T-helper 2 cell (primary cell): ENCODE results near the gene GAD1.

Experiments used
- DNase-seq, 5 experiments: peaks; one replicate each; pipeline versions ENCODE4 v3.0.0 to v3.0.0-alpha.2; 2012 to 2022

GAD1 gene

DNA sequence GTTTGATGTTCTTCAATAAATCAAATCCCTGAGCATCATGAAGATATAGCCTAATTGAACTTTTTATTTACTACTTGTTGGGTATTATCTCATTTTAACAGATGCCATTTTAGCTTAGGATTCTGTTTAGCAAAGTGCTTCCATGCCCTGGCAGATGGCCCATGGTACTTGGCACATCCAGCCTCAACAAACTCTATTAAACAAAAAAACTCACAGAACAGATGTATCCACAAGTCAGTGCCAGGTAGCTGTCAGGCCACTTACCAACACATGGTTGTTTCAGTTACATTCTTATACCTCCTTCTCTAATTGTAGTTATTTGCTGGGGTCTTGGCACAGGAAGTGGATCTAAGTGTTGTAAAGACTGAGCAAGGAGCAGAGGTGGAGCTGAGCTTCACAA, 29.6 kb downstream of the GAD1 start:
- no peak for DNase-seq

- DNase-seq, result no peak
Observed at GRCh38 chr2:170847716-170848115, 31.0 kb downstream of the GAD1 start.

DNA sequence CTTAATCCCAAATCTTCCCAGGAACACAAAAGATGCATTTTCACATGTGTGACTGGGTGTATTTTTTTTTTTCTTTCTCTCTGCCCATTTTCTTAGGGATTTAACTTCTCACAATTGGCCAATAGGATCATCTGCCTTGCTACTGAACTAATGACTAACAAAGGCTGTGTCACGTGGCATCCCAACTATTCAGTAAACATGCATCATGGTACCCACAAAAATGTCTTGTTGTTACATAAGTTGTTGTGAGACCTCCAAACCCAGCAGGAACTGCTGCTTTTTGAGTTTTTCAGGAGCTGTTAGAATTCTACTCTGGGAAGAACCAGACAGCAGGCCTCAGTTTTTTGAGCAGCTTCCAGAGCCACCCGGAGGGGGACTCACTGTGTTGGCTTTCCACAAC, 31.9 kb downstream of the GAD1 start:
- no peak for DNase-seq

DNA sequence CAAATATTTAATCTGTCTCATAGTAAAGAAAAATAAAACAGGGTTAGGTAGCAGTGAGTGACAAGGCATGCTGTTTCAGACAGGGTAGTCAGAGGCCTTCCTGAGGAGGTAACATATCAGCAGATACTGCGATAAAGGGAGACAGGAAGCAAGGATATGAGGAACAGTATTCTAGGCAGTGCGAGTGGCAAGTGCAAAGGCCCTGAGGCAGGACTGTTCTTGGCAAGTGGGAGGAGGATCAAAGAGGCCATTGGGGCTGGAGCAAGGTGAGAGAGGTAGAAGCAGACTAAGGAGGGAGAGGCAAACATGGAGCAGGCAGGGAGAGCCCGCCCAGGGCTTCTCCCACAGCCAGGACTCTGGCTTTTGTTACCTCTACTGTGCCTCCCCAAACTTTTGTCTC, 33.6 kb downstream of the GAD1 start:
- DNase-seq, result no peak

DNA sequence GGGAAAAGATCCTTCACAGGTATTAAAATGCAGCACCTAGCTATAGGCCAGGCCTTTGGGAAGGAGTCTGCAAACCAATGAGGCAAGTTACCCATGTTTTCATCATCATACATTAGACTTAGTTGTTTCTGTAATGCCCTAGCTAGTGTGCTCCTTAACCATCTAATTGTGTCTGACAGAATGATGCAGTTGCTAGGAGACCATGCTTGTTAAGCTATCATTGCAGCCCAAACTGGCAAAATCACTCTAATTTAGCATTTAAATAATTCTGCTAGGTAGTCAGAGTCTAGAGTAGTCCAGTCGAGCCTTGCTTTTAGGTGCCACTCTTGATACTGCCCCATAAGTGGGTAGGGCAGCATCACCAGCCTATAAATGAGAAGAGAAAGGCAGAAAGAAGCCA, 34.9 kb downstream of the GAD1 start:
- no peak for DNase-seq

DNA sequence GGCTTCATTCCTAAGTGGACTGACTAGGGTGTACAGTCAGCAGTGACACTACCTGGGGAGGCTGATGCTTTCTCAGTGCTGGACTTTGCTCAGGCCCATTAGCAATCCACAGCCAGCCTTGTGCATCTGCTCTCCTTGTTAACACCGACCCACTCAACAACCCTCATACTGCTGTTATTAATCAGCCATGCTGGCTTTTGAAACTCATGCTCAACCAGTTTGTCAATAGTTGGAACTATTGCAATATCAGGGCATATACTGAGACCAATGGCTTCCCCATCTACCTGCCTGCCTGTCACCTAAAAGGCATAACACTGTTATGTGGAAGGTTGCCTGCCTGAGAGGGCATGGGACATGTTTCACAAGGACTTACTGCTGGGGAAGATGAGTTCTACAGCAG, 39.4 kb downstream of the GAD1 start:
- DNase-seq, result no peak

GRCh38 chr2:170862286-170862902, 45.7 kb downstream of the GAD1 start:
- DNase-seq, result no peak

DNA sequence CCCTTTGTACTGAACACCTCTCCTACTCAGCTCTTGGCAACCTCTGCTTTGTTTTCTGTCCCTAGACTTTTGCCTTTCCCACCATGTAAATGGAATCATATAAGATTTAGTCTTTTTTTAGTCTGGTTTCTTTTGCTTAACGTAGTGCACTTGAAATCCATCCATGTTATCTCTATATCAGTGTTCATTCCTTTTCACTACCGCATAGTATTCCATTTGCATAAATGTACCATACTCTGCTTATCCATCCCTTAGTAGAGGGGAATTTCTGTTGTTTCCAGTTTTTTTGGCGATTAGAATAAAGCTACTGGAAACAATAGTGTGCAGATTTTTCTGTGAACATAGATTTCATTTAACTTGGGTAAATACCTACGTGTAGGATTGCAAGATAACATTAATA, 46.4 kb downstream of the GAD1 start:
- no peak for DNase-seq

DNA sequence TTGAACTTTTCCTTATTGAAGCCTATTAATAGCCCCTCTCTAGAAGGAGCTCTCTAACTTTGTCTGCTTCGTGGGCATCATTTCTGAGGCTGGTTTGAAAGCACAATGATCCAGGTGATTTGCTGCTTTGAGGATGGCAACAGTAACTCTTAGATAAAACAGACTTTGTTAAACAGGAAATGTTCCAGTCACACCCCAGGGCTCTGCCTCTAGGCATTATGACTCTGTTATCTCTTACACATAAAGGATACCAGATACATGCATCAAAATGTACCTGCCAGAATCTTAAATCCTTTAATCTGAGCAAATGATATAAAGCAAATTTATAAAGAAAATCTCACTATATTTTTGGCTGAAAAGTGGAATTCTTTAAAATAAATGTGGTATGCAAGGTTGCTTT, 52.3 kb downstream of the GAD1 start:
- DNase-seq, result no peak

- DNase-seq, result no peak
Observed at GRCh38 chr2:170869461-170869860, 52.8 kb downstream of the GAD1 start.

DNA sequence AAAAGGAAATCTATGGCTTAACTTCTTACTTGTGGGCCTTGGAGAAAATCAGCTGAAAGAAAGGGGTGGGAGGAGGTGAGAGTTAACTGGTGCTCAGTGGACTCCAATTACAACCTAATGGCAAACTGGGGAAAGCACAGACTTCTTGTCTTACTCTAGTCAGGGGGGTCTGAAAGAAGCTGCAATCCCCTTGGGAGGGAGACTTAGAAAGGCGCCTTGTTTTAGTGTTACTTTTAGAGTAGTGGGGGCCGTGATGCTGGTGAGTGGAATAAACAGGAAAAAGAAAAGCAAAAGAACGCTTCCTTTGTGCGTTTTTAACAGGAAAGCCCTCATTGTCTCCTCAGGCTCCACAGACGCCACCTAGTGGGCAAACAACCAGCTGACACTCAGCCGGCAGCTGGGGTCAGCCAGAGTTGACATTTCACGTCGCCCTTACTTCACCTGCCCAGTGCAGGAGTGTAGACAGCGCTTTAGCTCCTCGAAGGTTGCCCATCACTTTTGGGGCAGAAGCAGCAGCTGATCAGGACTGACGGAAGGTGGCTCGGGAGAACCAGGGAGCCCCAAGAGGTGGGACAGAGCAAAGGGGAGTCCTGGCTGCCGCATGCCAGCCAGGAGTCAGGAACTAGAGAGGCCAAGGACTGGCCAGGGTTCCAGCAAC, 56.5 kb downstream of the GAD1 start:
- peak; percentile 29 to 77 (median 50) for DNase-seq

DNA sequence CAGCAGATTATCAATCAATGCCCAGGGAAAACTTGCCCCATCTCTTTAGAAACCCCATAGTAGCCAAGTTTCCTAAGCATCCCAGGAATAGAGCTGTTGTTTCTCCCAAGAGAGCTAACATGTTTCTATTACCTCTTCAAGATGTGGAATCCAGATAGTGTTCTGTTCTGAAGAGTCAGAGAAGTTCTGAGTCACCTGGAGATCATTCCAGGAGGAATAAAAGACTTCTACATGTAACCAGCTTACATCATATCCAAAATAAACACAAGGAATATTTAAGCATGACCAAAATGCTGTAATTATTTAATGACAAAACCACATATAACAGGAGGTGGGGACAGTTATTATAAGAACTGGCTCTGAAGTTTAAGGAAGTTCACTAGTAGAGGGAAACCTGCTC, 61.4 kb downstream of the GAD1 start:
- DNase-seq, result no peak

GRCh38 chr2:170878505-170878904, 61.8 kb downstream of the GAD1 start:
- peak in 1 of 5 experiments; percentile 30 for DNase-seq

DNA sequence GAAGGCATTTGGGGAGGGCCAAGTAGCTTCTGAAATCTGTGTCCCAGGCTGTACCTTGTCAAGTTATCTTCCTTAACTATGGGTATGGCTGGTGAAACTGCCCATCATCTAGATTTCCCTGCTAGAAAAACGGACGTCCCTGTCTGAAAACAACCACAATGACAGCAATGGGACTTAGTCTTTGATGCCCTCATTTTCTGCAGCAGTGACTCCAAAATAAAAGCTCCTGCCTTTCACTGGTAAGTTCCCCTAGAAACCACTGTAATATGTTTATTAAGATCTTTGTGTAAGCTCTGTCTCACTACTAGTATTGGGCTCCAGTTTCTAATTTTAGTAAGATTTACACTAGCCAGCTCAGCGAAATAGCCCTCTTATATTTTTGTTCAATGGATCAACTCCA, 65.2 kb downstream of the GAD1 start:
- DNase-seq, result no peak

GRCh38 chr2:170882758-170883157, 66.1 kb downstream of the GAD1 start:
- no peak for DNase-seq

DNA sequence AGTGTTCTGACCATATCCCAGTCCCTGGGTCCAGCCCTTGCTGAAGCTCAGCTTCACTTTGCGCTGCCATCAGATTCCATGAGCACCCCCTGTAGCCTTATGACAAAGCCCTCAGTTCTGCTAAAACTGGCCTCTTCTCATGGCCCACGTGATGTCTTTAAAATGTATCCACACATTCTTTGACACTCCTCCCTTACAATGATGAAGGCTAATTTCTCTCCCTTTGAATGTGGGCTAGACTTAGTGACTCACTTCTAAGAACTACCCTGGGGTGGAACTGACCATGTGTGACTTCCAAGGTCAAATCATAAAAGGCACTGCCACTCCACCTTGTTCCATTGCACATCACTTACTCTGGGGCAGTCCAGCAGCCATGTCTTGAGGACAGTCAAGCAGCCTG, 67.0 kb downstream of the GAD1 start:
- DNase-seq, result no peak

DNA sequence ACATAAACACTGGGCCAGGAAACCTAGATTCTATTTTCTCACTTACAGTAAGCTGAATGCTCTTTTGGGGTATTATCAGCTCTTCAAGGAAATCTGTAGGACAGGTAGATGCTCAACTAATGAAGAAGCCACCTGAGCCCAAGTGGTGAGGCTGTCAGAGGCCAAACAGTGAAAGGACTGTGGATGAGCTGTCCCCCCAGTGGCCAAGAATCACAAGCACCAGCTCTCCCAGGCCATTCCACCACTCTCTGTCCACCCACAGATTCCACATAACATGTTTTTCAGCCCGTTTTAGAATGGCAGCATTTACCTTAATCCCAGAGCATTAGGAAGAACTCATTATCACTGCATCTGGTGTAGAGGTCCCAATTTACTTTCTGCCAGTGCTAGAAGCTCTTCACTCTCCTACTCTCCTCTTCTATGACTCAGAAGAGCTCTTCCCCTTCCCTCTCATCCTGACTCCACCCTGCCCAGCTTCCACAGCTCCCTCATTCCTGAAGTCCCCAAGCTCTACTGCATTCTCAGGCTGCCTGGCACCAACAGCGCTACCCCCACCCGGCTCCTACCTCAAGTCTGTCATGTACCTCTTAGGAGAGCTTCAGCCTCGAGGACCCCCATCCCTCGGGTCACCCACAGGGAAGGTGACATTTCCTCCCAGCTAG, 68.6 kb downstream of the GAD1 start:
- DNase-seq, result no peak

DNA sequence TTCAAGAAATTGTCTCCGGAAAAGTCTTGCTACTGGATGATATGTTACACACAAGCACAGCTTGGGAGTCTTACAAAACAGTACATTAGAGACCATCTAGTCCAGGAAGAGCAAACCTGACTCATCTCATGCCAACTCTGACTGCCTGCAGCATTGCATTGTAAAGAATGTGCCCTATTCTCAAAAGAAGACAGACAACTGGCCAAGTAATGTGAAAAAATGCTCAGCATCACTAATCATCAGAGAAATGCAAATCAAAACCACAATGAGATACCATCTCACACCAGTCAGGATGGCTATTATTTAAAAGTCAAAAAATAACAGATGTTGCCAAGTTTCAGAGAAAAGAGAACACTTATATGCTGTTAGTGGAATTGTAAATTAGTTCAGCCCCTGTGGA, 69.7 kb downstream of the GAD1 start:
- no peak for DNase-seq

- DNase-seq, result no peak
Observed at GRCh38 chr2:170887496-170887895, 70.8 kb downstream of the GAD1 start.

DNA sequence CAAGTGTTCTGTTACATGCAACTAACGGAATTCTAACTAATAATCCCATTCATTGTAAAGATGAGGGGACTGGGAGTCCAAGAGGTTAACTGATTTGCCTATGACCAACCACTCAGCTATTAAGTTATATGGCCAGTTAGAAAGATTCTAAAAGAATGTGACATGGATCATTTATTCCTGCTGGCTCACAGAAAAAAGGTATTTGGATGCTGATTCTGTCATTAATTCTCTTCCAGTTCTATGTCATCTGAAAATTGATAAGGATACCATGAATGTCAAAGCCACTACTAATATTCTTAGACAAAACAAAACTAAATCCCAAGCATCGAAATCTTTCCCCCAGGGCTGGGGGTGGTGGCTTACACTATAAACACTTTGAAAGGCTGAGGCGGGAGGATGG, 71.2 kb downstream of the GAD1 start:
- DNase-seq, result no peak

DNA sequence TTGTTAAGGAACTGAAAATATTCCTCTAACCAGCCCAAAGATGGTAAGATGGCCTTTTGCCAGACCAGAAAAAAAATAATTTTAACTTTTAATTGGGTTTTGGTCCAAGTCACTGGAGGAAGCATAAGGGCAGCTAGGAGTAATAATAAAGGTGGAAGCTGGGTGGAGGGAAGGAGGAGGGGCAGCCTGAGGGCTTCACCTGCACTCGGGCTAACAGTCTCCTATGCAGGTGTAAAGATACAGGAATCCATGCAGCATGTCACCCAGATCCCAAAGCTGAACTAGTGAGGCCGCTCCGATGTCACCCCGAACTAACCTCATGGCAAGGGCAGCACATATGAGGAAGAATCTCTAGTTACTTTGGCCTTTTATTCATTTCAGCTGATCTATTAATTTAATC, 75.2 kb downstream of the GAD1 start:
- DNase-seq, result no peak

GRCh38 chr2:170892391-170892951, 75.8 kb downstream of the GAD1 start:
- DNase-seq, result no peak

GRCh38 chr2:170895023-170895757, 78.5 kb downstream of the GAD1 start:
- DNase-seq, result no peak
